ENCODE data around the gene RGL4. TPM values are rescaled to one million over a fixed set of nuclear protein-coding genes. Genes with fewer than 3 reads are reported as not detected.

Gene RGL4
- total RNA-seq, 4 donors from 2014 or later, result 0.11 to 0.50 TPM; not detected in 2

DNA sequence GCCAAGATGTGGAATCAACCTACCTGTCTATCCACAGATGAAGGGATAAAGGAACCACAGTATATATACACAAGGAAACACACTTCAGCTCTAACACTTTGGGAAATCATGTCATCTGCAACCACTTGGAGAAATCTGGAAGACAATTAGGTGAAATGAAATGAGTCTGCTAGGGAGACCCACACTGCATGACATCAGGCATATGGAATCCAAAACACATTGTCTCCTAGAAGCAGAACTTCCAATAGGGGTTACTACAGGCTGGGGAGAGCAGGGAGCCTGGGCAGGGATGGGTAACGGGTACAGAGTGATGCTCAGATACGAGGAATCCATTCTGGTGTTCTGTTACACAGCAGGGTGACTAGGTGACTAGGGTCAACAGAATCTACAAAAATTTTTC lies 18.3 kb downstream of the RGL4 start:
- 66% methylated on average over 2 of the region's 2 CpGs for WGBS
- DNase-seq (ENCODE audit: extremely low spot score), result no peak
- TF ChIP-seq POLR2A (IDR thresholded peaks at IDR 0.05; ENCODE audit: low read depth), result no peak
- no peak for TF ChIP-seq EP300 (IDR thresholded peaks at IDR 0.05)
- TF ChIP-seq POLR2AphosphoS5 (IDR thresholded peaks at IDR 0.05), result no peak
- no peak for TF ChIP-seq CTCF (IDR thresholded peaks at IDR 0.05)
- intact Hi-C loops (cut with DNase I), result no loop called here
- Histone ChIP-seq H3K36me3 (peaks cover 50 to 100% (median 96%) of the 10 kb centered on the region in 4 donors), H3K9me3 (no peaks in the 10 kb centered on the region), H3K27me3 (no peaks in the 10 kb centered on the region), H3K27ac (replicated peaks in 1 of 4) (no peak overlapping the region), H3K4me1 (no peaks in the 10 kb centered on the region), H3K4me3 (no peak overlapping the region)

GRCh38 chr22:23712256-23712655 lies 21.4 kb downstream of the RGL4 start:
- WGBS, result 88% methylated on average over 9 of the region's 12 CpGs
- peaks cover 10 to 19% (median 18%) of the 10 kb centered on the region in 4 donors for H3K4me1 ChIP-seq
- peaks cover 27 to 79% (median 74%) of the 10 kb centered on the region in 4 donors for H3K36me3 ChIP-seq
- no peak for DNase-seq (ENCODE audit: extremely low spot score)
- TF ChIP-seq CTCF (IDR thresholded peaks at IDR 0.05) (no peak), POLR2AphosphoS5 (IDR thresholded peaks at IDR 0.05) (no peak), EP300 (IDR thresholded peaks at IDR 0.05) (no peak), POLR2A (IDR thresholded peaks at IDR 0.05; ENCODE audit: low read depth) (no peak)
- intact Hi-C loops (cut with DNase I), result no loop called here
- H3K27ac ChIP-seq (replicated peaks in 1 of 4), result no peak overlapping the region
- no peak overlapping the region for H3K4me3 ChIP-seq
- no peaks in the 10 kb centered on the region for H3K9me3 ChIP-seq
- H3K27me3 ChIP-seq, result no peaks in the 10 kb centered on the region

- peaks cover 10 to 24% (median 22%) of the 10 kb centered on the region in 4 donors for H3K4me1 ChIP-seq
- WGBS, result 93% methylated on average over 28 of the region's 28 CpGs
- intact Hi-C loops (cut with DNase I), result no loop called here
- no peaks in the 10 kb centered on the region for H3K9me3 ChIP-seq
- H3K4me3 ChIP-seq, result no peak overlapping the region
- H3K27me3 ChIP-seq, result no peaks in the 10 kb centered on the region
- peaks cover 11 to 62% (median 57%) of the 10 kb centered on the region in 4 donors for H3K36me3 ChIP-seq
- TF ChIP-seq EP300 (IDR thresholded peaks at IDR 0.05), result no peak
- no peak for TF ChIP-seq CTCF (IDR thresholded peaks at IDR 0.05)
- no peak for TF ChIP-seq POLR2AphosphoS5 (IDR thresholded peaks at IDR 0.05)
- no peak for TF ChIP-seq POLR2A (IDR thresholded peaks at IDR 0.05; ENCODE audit: low read depth)
- DNase-seq (ENCODE audit: extremely low spot score), result no peak
- no peak overlapping the region for H3K27ac ChIP-seq (replicated peaks in 1 of 4)
These were observed 23.1 kb downstream of the RGL4 start for GRCh38 chr22:23713696-23714595.

DNA sequence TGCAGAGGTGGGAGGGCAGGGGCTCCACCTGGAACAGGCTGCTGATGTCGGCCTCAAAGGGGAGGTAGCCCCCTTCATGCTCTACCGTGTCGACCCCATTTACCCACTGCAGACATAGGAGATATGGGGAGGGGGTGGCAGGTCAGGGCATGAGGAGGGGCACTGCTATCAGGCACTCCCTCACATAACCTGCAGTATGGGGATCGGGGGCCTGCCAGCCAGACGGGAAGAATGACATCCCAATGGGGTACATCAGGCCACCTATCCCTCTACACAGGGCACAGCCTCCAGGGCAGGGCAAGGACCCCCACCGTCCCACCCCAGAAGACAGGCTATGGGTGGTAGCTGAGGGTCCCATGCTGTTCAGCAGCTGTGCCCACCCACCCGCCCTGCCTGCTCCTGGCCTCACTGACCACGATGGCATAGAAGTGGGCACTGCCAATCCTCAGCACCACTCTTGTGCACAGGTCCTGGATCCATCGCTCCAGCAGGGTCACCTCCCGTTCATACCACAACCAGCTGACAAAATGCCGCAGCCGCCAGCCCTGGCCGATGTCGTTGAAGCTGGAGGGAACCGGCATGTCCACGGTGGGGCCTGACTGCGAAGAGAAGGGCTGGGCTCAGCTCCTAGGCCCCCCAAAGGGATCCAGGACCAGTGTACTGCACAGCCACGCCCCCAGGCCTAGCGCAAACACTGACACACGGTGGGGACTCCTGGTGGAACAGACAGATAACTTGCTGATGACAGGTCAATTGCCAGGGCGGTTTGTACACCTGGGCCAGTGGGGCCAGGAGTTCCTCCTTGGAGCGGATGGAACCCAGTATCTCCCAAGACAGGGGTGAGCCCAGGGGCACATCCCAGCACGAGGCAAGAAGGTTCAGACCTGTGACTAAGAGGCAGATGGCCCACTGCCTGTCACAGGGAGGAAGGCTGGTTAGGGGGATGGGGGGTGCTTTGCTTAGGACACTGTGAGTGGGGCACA lies 24.1 kb downstream of the RGL4 start:
- H3K4me1 ChIP-seq, result peaks cover 10 to 24% (median 22%) of the 10 kb centered on the region in 4 donors
- H3K27me3 ChIP-seq, result no peaks in the 10 kb centered on the region
- intact Hi-C loops (cut with DNase I), result loop anchor here (5.0 kb wide), 1 partner anchor 37 kb away; the partner anchor contains the start of genes VPREB3 and ZNF70
- 87% methylated on average over 13 of the region's 23 CpGs for WGBS
- no peak for DNase-seq (ENCODE audit: extremely low spot score)
- no peaks in the 10 kb centered on the region for H3K9me3 ChIP-seq
- H3K27ac ChIP-seq (replicated peaks in 1 of 4), result no peak overlapping the region
- H3K36me3 ChIP-seq, result peaks cover 10 to 53% (median 48%) of the 10 kb centered on the region in 4 donors
- TF ChIP-seq POLR2AphosphoS5 (IDR thresholded peaks at IDR 0.05), result no peak
- no peak for TF ChIP-seq POLR2A (IDR thresholded peaks at IDR 0.05; ENCODE audit: low read depth)
- no peak for TF ChIP-seq CTCF (IDR thresholded peaks at IDR 0.05)
- no peak for TF ChIP-seq EP300 (IDR thresholded peaks at IDR 0.05)
- no peak overlapping the region for H3K4me3 ChIP-seq
